ENCODE data around the gene ZNF79.
"Not testable (repeated sequence)": the region's sequence is repeated elsewhere in the genome, so short reads cannot be mapped to it uniquely, and the experiment has no call there.

ZNF79 gene

DNA sequence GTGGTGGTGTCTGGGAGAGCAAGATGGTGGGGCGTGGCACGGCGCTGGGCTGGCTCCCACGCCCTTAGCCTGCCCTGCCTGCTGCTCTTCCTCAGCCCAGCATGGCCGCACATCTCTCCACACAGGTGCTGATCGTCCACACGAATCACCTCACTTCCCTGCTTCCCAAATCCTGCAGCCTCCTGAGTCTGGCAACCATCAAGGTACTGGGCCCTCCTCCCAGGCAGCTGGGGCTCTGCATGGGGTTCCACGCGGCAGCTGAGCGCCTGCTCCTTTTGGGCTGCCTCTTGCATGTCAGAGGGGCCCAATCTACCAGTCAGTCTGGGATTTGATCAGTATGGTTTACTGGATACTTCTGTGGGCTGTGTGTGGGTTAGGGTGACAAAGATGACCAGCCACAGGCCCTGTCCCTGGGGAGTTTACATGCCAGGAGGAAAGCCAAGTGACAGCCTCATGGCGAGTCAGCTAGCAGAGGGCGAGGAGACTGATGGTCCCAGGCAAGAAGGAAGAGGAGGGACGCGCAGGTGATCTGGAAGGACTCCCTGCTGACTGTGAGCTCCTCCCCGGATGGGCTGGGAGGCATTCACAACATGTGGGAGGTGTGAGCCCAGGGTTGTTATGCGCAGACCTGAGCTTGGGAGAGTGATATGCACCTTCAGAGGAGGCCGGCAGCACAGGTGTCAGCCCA lies 33.2 kb downstream of the ZNF79 start:
- DNase-seq (ENCODE audit: low spot score): no peak

DNA sequence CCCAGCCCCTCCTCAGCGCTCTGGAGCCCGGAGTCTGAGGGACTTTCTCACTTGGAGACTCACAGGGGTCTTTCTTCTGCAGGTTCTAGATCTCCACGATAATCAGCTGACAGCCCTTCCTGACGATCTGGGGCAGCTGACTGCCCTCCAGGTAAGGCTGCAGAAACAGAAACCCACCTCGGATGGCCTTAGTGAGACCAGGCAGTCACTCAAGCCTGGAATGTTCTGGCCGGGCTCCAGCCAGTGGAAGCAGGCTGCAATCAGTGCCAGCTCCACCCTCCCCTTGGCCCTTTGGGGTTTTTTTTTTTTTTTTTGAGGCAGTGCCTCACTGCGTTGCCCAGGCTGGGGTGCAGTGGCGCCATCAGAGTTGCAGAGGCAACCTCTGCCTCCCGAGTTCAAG lies 34.7 kb downstream of the ZNF79 start:
- no peak for DNase-seq (ENCODE audit: low spot score)

DNA sequence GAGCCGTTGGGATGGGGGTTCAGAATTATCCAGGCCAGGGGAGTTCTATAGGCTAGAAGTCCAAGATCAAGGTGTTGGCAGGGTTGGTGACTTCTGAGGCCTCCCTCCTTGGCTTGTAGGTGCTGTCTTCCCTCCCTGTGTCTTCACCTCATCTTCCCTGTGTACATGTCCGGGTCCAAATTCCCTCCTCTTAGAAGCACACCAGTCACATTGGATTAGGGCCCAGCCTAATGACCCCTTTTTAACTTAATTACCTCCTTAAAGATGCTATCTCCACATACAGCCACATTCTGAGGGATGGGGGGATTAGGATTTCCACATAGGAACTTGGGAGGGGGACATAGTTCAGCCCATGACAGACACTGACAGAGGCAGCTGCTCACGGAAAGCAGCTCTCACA lies 39.2 kb downstream of the ZNF79 start:
- DNase-seq (ENCODE audit: low spot score): no peak

DNA sequence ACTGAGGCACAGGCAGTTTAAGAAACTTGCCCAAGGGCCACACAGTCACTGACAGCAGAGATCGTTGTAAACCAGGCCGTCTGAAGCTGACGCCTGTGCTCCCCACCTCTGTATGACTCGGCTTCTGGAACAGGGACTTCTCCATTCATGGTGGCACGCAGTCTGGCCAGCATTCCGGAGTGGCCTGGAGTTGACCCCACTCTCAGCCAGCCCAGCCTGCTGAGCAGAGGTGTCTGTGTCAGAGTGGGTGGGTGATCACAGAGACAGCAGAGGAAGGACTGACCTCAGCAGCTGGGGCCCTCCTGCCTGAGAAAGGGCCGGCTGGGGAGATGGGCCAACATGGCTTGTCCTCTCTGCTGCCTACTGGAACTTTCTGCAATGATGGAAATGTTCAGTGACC lies 39.7 kb downstream of the ZNF79 start:
- DNase-seq (ENCODE audit: low spot score): no peak

DNA sequence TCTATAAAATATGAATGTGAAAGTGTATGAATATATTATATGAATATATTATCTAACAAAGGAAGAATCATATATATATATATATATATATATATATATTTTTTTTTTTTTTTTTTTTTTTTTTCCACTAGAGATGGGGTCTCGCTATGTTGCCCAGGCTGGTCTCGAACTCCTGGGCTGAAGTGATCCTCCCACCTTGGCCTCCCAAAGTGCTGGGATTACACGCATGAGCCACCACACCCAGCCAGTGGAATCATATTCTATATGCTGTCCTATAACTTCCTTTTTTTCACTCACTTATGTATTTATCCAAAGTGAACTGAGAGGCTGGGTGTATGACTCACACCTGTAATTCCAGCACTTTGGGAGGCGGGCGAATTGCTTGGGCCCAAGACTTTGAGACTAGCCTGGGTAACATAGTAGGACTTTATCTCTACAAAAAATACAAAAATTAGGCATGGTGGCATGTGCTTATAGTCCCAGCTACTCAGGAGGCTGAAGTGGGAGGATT lies 42.3 kb downstream of the ZNF79 start:
- DNase-seq (ENCODE audit: low spot score): not testable (repeated sequence)

DNA sequence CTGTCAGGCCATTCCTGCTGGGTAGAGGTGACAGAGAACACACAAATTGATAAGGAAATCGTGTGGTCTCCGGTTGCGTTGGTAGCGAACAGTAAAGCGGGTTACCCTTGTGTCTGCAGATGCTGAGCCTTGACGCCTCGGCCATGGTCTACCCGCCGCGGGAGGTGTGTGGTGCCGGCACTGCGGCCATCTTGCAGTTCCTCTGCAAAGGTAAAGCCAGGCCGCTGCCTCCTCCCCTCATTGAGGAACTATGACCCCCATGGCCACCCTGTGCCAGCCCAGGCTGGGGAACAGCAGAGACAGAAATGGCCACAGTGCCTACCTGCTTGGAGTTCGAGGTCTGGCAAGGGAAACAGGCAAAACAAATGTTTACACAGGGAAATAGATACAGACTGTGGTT lies 43.4 kb downstream of the ZNF79 start:
- no peak for DNase-seq (ENCODE audit: low spot score)

DNA sequence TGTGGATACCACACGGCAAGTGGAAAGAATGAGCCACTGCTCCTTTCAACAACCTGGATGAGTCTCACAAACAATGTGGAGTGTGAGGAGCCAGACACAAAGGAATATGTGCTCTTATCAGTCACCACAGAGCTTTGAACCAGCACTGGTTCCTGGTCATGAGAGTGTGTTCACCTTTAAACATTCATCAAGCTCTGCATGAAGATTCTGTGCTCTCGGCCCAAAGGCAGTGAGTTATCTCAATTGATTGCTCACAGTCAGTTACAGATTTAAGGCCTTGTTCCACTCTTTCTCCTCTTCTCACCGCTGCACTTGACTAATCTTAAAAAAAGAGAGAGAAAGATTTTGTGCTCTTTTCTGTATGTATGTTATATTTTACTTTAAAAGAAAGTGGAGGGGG lies 46.5 kb downstream of the ZNF79 start:
- no peak for DNase-seq (ENCODE audit: low spot score)

DNA sequence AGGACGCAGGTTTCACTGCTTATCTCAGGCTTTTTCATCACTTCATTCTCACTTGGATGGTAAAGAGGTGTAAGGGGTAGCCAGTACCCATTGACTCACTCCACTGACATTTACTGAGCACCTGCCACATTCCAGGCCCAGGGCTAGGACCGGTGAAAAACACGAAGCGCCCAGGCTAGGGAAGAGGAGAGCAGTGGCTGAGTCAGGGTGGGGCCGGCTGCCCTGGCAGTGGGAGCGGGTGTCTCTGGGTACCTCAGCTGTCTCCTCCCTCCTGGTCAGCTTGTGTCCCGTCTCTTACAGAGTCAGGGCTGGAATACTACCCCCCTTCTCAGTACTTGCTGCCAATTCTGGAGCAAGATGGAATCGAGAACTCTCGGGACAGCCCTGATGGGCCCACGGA lies 49.3 kb downstream of the ZNF79 start:
- no peak for DNase-seq (ENCODE audit: low spot score)

DNA sequence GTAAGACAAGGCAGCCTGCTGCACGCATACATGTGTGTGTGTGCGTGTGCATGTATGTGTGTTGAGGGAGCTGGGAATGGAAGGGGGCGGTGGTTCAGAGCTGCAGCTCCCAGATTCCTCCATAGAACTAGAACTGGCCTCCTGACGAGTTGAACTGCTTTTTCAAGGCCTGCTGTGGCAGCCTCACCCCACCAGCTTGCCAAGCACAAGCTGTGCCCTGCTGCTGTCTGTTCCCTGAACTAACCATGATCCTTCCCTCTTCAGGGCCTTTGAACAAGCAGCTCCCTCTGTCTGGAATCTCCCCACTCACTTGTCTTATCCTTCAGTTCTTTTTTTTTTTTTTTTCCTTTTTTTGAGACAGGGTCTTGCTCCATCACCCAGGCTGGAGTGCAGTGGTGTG lies 49.8 kb downstream of the ZNF79 start:
- DNase-seq (ENCODE audit: low spot score): no peak

DNA sequence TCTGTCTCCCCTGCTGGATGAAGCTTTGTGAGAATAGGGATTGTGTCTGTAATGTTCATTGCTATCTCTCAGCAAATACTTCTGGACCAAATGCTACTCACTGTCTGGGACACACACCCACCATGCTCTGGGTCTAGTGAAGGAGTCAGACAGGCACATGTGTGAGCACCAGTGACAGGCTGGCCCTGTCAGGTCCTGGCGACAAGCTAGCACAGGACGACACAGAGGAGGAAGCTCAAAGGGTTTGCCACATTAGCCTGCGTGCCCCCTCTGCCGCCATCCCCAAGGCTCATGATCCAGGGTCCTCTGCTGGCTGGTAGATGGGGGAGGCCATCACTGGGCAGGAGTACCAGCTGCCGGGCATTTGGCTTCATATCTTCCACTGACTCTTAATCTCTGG lies 50.4 kb downstream of the ZNF79 start:
- no peak for DNase-seq (ENCODE audit: low spot score)

DNA sequence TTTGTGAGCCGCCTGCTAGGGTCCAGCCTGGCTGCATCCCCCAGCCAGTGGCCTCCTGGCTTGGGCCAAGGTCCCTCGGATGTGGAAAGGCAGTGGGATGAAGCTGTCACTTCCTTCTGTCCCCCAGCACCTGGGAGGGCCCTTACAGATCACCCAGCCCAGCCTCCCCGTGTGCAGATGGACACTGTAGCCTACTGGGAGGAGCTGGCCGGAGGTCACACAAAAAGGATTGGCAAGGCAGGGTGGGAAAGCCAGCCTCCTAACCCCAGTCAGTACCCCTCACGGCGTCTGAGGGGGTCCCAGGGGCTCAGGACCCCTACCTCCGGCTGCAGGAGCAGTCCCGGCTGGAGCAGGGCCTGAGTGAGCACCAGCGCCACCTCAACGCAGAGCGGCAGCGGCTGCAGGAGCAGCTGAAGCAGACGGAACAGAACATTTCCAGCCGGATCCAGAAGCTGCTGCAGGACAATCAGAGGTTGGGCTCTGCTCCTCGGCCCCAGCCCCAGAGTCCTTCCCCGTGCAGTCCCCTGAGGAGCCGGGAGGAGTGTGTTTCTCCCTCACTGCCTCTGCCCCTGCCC lies 55.4 kb downstream of the ZNF79 start:
- DNase-seq (ENCODE audit: low spot score): no peak

DNA sequence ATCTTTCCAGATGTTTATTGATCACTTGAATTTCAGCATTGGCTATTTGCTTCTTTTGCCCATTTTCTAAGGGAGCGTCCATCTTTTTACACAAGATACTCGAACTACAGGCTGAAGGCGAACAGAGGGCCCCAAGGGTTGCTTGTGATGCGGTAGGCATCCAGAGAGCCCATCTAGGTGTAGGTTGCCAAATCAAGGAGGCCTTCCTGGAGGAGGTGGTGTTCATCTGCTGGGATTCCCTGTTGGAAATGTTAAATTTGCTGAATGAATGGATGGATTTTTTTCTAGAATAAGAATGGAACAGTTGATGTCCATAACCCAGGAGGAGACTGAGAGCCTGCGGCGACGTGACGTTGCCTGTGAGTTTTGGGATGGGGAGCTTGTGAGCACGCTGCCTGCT lies 58.5 kb downstream of the ZNF79 start:
- DNase-seq (ENCODE audit: low spot score): no peak

DNA sequence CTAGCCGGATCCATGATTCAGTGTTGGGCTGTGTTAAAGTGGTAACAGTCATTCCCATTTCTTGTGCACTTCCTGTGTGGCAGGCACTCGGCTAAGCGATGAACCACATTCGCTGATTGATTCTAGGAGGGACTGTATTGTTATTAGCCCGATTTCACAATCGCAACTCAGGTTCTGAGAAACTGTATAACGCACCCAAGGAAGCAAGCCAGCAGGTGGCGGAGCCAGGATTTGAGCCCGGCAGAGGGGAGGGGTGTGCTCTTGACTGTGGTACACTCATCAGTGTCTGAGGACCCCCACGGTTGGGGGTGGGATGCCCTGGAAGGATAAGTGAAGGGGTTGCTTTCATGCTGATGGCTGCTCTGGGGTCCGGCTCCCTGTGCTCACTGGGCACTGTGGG lies 61.8 kb downstream of the ZNF79 start:
- DNase-seq (ENCODE audit: low spot score): no peak

DNA sequence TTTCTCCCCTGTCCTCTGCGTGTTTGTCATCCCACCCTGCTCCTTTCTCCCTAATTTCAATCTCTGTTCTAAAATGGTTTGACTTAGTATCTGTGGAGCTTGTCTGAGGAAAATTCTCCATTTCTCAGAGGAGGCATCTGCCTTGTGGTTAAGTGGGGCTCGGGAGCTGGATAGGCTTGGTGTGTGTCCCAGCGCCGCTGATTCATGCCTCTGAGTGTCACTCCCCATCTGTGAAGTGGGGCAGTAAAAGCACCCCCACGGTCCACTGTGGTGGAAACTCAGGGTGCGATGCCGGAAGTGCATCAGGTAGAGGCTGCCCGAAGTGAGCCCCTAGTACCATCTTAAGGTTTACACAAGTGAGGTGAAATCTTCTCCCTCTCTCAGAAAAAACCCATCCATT lies 64.8 kb downstream of the ZNF79 start:
- DNase-seq (ENCODE audit: low spot score): no peak

DNA sequence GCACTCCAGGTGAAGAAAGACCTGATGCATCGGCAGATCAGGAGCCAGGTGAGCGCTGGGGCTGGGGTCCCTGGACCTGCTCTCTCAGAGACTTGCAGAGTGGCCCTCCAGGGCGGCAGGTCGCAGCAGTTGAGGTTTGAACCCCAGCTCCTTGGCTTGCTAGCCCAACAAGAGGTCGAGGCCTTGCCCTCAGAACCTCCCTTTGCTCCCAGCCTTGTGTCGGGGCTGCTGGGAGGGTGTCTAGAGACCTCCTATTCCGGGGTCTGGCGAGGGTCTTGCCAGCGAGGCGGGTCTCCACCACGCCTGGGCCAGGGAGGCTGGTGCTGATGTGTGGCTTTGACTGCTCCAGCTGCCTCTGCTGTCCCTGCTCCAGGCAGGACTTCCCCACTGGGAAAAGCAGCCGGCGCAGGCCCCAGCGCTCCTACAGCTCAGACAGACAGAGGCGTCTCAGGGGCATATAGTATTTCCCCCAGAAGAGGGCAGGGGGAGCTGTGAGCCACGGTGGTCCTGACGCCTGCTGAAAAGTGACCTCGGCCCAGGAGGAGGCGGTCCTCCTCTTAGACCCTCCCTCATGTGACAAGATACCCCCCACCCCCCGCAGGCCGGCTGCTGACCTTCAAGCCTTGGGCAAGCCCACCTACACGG lies 65.4 kb downstream of the ZNF79 start:
- DNase-seq (ENCODE audit: low spot score): no peak

DNA sequence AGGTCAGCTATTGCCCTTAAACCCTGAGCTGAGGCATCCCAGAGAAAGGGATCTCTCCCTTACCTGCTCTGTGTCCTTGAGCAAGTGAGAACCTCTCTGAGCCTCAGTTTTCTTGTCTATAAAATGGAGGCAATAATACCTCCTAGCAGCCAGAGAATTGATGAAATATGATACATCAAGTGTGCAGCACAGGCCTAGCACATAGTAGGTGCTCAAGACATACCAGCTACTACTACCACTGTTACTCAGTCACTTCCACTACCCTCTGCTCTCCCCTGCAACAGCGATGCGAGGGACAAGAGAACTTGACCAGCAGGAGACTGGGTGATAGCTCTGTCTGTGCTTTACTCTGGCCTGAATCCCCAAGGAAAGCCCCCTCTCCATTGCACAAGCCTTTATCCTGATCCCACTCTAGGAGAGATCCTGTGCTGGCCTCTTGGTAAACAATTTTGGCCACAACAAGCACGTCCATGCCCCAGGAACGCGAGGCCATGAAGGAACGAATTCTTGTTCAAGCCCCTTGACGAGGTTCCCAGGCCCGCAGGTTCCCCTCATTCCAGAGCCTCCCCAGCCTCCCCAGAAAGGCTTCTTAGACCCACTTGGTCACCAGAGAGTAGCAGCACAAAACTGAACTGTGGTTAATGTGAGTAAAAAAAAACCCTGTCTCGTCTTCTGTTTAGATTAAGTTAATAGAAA lies 66.5 kb downstream of the ZNF79 start:
- DNase-seq (ENCODE audit: low spot score): no peak

DNA sequence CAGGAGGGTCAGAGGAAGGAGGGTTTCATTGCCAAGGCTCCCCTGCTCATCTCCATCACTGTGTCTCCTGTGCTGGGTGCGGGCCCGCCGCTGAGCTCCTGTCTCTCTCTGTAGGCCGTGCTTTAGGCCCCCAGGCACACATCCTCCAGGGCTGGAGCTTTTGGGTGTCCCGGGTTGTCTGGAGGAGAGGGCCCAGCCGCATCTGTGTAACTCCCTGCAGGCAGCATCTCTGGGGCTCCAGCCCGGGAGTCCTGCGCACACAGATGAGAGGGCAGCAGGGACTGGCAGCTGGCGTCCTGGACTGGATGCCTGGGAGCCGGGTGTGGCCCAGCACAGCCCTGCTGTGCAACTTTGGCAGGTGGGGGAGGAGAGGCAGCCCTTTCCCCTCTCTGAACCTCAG lies 67.3 kb downstream of the ZNF79 start:
- DNase-seq (ENCODE audit: low spot score): no peak

DNA sequence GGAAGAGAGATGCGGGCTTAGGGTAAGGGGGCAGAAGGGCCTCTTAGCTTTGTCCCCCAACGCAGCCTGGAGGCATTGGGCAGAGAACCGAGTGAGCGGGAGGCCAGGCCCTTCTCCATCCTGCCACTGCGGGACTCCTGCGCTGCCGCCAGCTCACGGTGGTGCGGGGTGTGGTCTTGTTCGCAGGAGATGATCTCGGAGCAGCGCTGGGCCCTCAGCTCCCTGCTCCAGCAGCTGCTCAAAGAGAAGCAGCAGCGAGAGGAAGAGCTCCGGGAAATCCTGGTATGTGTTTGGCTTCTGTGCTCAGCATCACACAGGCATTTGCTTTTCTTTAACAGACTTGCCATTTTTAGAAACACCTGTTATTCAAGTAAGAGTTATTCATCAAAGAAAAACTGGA lies 68.4 kb downstream of the ZNF79 start:
- DNase-seq (ENCODE audit: low spot score): no peak

DNA sequence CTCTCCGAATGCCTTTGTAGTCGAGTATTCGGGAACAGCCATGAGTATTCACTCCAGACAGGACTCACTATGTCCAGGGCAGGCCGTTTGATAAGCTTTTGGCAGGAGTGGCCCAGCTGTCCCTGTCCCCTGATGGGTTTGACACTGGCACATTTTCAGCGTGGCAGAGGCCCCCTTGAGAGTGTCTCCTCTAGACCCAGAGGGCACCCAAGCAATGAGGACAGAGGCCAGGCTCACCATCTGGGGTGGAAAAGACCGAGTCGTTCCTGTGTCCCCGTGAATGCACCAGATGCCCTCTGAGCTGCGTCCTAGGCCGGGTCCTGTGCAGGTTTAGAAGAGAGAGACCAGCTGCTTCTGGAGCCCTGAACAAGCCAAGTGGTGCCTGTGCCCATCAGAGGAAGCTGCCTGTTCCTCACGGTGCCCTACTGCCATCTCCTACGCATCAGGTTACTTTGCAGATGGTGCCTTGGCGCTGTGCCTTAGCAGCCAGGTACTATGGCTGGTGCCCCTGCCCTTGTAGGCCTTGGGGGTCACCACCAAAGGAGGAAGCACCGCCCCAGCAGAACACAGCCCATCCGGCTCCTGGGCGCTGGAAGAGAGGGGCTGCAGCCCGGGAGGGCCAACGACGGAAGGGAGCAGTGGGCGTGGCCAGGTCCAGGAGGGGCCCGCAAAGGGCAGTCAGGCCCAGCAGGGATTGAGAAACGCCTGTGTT lies 69.6 kb downstream of the ZNF79 start:
- DNase-seq (ENCODE audit: low spot score): no peak

DNA sequence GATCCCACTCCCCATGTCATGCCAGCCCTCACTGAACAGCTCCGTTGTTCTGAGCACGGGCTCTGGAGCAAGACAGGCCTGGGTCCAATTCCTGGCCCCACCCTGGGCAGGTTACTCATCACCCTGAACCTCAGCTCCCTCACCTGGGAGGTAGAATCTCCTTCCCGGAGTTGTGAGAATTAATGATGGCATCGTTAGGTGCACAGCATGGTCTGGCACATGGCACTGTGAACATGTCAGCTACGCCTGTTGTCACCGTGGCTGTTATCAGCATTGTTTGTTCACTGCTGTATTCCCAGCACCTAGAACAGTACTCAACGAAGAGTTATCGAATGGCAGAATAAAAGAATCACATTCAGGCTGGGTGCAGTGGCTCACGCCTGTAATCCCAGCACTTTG lies 70.1 kb downstream of the ZNF79 start:
- DNase-seq (ENCODE audit: low spot score): no peak

All from germinal center (tissue), 1 donor.